Activated B cell treated with CpG ODN at 0.5 μM for 24 hours (primary cell): ENCODE data around the gene GDF11. TPM values are rescaled to one million over a fixed set of nuclear protein-coding genes. Genes with fewer than 3 reads are reported as not detected.
A peak's percentile ranks its signal among the peaks of the same experiment; 100 is the strongest.

Experiments used
- ATAC-seq: fragments of 200-7000 bp; cut with Tn5 transposase; one replicate; pipeline ENCODE4 v1.10.0; 2021; ENCODE audit warnings: low read depth, mild to moderate bottlenecking, moderate library complexity
- CTCF ChIA-PET: fragments of 350-600 bp; sonication (Branson Sonifier 250); formaldehyde crosslinking; loops from one replicate; lab custom pipeline; 2021; ENCODE audit warnings: antibody characterized with exemption; lab: Charles Lee
- POLR2A ChIA-PET: fragments of 350-600 bp; sonication (Branson Sonifier 250); formaldehyde crosslinking; loops from one replicate; lab custom pipeline; 2021; ENCODE audit warnings: antibody characterized with exemption; lab: Charles Lee
- DNase-seq: peaks from one replicate; pipeline ENCODE4 v3.0.0; 2022
- H3K27ac Mint-ChIP-seq: one replicate; pipeline ENCODE4 v1.8.0; 2020; ENCODE audit warnings: mixed read lengths
- H3K27me3 Mint-ChIP-seq: one replicate; pipeline ENCODE4 v1.8.0; 2021; ENCODE audit warnings: mixed read lengths
- H3K36me3 Mint-ChIP-seq: one replicate; pipeline ENCODE4 v1.8.0; 2021; ENCODE audit warnings: low read depth, mixed read lengths
- H3K4me1 Mint-ChIP-seq: one replicate; pipeline ENCODE4 v1.8.0; 2021; ENCODE audit warnings: mixed read lengths
- H3K4me3 Mint-ChIP-seq: one replicate; pipeline ENCODE4 v1.8.0; 2020; ENCODE audit warnings: mild to moderate bottlenecking, mixed read lengths
- H3K9me3 Mint-ChIP-seq: one replicate; pipeline ENCODE4 v1.8.0; 2020; ENCODE audit warnings: mixed read lengths
- intact Hi-C: fragments of 100-400 bp; cut with micrococcal nuclease; formaldehyde crosslinking; loops from one replicate; pipeline ENCODE4 v1.15.1; 2024
- total RNA-seq: library from RNA; stranded (reverse); gene quantifications from 2 replicates; pipeline ENCODE4 v1.2.3, GENCODE V29; 2022
- TF ChIP-seq, protein P1 (sequence below): fragments of 200-600 bp; IDR thresholded peaks from one replicate; pipeline ENCODE4 v1.8.0; 2022; ENCODE audit warnings: antibody characterized with exemption, mild to moderate bottlenecking

The GDF11 gene
- 5.2 and 6.4 TPM in 2 replicates for total RNA-seq

DNA sequence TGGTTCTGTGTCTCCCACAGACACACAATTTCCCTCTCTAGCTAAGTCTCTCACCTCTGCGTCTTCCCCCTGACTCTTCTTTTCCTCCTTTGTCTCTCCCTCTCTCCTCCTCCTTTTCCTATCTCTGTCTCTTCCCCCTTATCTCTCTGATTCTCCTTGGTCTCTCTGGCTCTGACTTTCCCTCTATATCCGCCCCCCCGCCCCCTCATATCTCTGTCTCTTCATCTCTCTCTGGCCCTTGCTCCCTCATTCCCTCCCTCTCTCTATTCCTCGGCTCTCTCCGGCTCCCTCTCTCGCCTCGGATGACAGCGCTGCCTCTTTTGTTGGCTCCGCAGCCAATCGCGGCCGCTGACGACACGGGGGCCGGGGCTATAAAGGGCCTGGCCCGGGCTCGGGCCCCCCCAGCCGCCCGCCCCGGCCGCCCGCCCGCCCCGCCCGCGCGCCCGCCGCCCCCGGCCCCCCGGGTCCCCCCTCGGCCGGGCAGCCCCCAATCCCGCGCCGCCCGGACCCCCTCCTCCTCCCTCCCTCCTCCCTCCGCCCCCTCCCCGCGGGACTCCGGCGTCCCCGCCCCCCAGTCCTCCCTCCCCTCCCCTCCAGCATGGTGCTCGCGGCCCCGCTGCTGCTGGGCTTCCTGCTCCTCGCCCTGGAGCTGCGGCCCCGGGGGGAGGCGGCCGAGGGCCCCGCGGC is at the start of gene GDF11:
TSS of gene GDF11 (plus strand) at position 404 of the 687 bp plus-strand sequence. CDS start at position 599, 195 bp downstream.
- peak; percentile 42 for ATAC-seq
- ChIA-PET POLR2A (interaction anchor here (0.7 to 2.4 kb wide), 9 partner anchors 10 to 479 kb away, joined by 3 to 18 read pairs (median 3); partner anchors contain the start of genes CD63, DNAJC14, ITGA7 and ORMDL2), CTCF (interaction anchor here (0.5 to 2.8 kb wide), 2 partner anchors 54 to 1885 kb away, joined by 3 to 10 read pairs; no protein-coding TSS in a partner anchor)
- intact Hi-C loops: no loop called here
- peak; percentile 48 for DNase-seq
- Mint-ChIP-seq H3K9me3 (no peaks in the 10 kb centered on the region), H3K27me3 (no peaks in the 10 kb centered on the region), H3K36me3 (no peaks in the 10 kb centered on the region), H3K4me3 (peak within 1 kb of the TSS; percentile 88), H3K4me1 (peaks cover 51% of the 10 kb centered on the region), H3K27ac (peak within 1 kb of the TSS; percentile 50)
- TF ChIP-seq, protein P1, sequence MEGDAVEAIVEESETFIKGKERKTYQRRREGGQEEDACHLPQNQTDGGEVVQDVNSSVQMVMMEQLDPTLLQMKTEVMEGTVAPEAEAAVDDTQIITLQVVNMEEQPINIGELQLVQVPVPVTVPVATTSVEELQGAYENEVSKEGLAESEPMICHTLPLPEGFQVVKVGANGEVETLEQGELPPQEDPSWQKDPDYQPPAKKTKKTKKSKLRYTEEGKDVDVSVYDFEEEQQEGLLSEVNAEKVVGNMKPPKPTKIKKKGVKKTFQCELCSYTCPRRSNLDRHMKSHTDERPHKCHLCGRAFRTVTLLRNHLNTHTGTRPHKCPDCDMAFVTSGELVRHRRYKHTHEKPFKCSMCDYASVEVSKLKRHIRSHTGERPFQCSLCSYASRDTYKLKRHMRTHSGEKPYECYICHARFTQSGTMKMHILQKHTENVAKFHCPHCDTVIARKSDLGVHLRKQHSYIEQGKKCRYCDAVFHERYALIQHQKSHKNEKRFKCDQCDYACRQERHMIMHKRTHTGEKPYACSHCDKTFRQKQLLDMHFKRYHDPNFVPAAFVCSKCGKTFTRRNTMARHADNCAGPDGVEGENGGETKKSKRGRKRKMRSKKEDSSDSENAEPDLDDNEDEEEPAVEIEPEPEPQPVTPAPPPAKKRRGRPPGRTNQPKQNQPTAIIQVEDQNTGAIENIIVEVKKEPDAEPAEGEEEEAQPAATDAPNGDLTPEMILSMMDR: no peak

DNA sequence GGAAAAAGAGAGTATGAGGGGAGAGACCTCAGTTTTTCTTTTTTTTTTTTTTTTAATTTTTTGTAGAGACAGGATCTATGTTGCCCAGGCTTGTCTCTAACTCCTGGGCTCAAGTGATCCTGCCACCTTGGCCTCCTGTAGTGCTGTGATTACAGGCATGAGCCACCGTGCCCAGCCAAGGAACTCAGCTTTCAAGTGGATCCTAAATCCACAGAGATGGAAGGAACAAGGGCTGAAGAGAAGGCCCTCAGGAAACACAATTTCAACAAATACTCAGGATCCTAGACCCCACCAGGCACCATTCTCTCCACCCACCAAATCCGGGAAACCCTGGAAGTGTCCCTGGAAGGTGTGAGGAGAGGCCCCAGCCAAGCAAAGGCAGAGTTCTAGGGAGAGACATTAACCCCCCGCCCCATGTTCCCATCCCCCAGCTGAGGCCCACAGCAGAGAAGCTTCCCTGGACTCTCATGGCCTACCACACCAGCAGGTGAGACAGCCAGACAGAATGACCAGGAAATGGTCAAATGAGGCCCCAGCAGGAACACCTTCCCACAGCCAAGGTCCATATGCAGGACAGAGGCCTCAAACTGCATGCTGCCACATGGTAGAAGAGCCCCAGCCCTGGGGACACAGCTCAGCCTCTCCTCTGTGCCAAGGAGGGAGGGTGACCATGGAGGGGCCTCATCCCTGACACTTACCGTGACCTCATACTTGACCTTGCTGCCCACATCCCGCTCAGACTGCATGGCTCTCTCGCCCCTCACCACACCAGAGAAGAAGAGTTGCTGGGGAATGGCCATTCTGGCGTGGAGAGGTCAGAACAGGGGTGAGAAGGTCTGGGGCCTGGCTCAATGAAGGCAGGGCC is 49.4 kb upstream of the GDF11 start:
- intact Hi-C loops: no loop called here
- POLR2A ChIA-PET: no interaction called here
- ATAC-seq (no peak), DNase-seq (no peak)
- no peak overlapping the region for H3K4me3 Mint-ChIP-seq
- TF ChIP-seq, protein P1: no peak
- no peaks in the 10 kb centered on the region for H3K4me1 Mint-ChIP-seq
- no peak overlapping the region for H3K27ac Mint-ChIP-seq
- H3K9me3 Mint-ChIP-seq: no peaks in the 10 kb centered on the region
- peaks cover 8% of the 10 kb centered on the region for H3K27me3 Mint-ChIP-seq
- H3K36me3 Mint-ChIP-seq: no peaks in the 10 kb centered on the region
- CTCF ChIA-PET: no interaction called here

DNA sequence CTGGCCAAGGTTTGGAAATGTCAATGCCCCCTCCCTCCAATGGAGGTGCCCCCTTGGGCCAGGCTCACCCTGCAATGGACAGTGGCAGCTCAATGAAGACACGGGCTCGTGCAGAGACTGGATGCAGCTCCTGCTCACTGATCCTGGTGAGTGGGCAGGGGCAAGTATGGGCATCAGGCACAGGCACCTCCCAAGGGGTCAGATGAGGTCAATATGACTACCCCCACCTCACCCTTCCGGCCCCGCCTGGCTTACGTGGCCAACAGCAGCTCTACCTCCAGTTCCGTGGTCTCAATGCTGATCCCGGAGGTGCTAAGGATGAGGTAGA is 48.8 kb upstream of the GDF11 start:
- Mint-ChIP-seq H3K4me1 (no peaks in the 10 kb centered on the region), H3K9me3 (no peaks in the 10 kb centered on the region), H3K36me3 (no peaks in the 10 kb centered on the region), H3K4me3 (no peak overlapping the region), H3K27me3 (peaks cover 8% of the 10 kb centered on the region), H3K27ac (no peak overlapping the region)
- TF ChIP-seq, protein P1: no peak
- intact Hi-C loops: no loop called here
- ATAC-seq (no peak), DNase-seq (no peak)
- ChIA-PET CTCF (no interaction called here), POLR2A (no interaction called here)

DNA sequence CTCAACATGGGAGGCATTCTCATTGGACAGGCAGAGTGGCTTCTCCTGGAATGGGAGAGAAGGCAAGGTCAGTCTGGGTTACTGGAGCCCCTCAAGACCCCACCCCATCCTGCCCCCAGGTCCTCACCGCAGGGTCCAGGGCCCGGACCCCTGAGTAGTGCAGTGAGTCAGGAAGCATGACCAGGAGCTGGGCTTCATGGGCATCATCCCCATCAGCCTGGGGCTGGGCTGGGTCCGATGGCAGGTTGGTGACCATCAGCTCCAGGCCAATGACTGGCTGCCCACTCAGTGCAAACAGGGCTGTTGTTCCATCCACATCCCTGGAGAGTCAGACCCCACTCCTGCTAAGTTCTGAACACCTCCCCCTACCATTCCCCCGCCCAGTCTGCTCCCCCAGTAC is 48.3 kb upstream of the GDF11 start:
- POLR2A ChIA-PET: no interaction called here
- H3K27ac Mint-ChIP-seq: no peak overlapping the region
- H3K9me3 Mint-ChIP-seq: no peaks in the 10 kb centered on the region
- no peaks in the 10 kb centered on the region for H3K36me3 Mint-ChIP-seq
- TF ChIP-seq, protein P1: no peak
- no peak overlapping the region for H3K4me3 Mint-ChIP-seq
- no peaks in the 10 kb centered on the region for H3K4me1 Mint-ChIP-seq
- intact Hi-C loops: no loop called here
- CTCF ChIA-PET: no interaction called here
- H3K27me3 Mint-ChIP-seq: peaks cover 8% of the 10 kb centered on the region
- ATAC-seq (no peak), DNase-seq (no peak)

DNA sequence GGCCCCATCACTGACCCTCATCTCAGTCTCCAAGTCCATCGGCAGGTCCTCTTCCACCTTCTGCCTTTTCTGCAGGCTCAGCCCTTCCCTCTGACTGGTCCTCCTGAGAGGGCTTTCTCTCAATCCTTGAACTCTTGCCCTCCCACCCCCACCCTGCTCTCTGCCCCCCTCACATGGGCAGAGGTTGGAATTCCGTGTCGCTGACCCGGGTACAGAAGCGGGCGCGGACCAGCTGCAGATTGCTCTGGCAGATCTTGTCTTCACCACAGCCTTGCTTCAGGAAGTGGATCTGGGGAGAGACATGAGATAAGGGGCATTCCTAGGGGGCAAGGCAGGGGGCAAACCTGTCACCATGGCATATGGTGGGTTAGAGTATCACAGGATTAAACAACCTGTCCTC is 47.6 kb upstream of the GDF11 start:
- no peaks in the 10 kb centered on the region for H3K36me3 Mint-ChIP-seq
- H3K27me3 Mint-ChIP-seq: peaks cover 11% of the 10 kb centered on the region
- no peaks in the 10 kb centered on the region for H3K9me3 Mint-ChIP-seq
- CTCF ChIA-PET: interaction anchor here (1.5 kb wide), 1 partner anchor 11 kb away, joined by 5 read pairs; no protein-coding TSS in a partner anchor
- ATAC-seq (no peak), DNase-seq (no peak)
- no peaks in the 10 kb centered on the region for H3K4me1 Mint-ChIP-seq
- H3K4me3 Mint-ChIP-seq: no peak overlapping the region
- TF ChIP-seq, protein P1: no peak
- intact Hi-C loops: no loop called here
- no peak overlapping the region for H3K27ac Mint-ChIP-seq
- POLR2A ChIA-PET: no interaction called here
